Measurements from ENCODE around the gene SMIM44. TPM values are rescaled to one million over a fixed set of nuclear protein-coding genes. Genes with fewer than 3 reads are reported as not detected.

Gene SMIM44
- total and polyA plus RNA-seq, 2 donors from 2014 or later = not detected

DNA sequence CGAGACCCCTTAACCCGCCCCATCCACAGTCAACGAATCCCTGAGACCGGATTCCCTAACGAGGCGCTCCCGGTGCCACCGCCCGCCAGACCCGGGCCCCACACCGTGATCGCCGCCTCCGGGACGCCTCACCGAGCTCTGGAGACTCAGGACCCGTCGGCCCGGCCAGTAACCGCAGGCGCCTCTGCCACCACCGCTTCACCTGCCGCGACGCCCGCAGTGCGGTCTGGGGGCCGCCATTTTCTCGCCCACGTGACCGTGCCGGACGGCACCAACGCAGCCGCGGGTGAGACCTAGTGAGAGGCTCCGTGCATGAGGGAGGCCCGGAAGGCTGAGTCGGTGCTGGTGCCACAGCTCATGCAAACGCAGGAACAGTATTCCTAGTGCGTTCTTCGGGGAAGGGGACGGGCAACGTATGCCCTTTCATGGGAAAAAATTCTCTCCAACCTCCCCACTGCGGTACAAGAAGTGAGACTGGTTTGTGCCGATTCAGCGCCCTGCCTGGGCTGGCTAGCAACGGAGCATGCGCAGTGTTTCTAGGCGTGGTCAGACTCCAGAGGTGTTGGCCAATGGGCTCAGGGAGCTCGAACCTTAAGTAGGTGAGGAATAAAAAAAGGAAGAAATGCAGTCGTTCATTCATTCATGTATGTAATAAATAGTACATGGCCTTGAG is 17.3 kb upstream of the SMIM44 start, which contains the start of gene DOHH:
TSS of gene DOHH (minus strand) at position 246 of the 673 bp plus-strand sequence. CDS start 3,860 bp downstream, outside the sequence.
- H3K9me3 ChIP-seq (ENCODE audit: control insufficient read depth in 2 of 3, insufficient read depth in 1 of 3, low read length in 3 of 3) = no peaks in the 10 kb centered on the region
- FAIRE-seq (peak; percentile 19), DNase-seq (peak; percentile 97 to 98 (median 98))
- peak within 1 kb of the TSS; percentile 88 to 99 for H3K27ac ChIP-seq (ENCODE audit: low read depth in 2 of 2, low read length in 2 of 2)
- no peaks in the 10 kb centered on the region for H3K27me3 ChIP-seq (ENCODE audit: control insufficient read depth, insufficient read depth, low read length)
- H3K9ac ChIP-seq (ENCODE audit: low read length in 3 of 3) = peak within 1 kb of the TSS; percentile 66 to 92 (median 89)
- peaks cover 0 to 15% (median 4%) of the 10 kb centered on the region in 3 donors for H3K4me1 ChIP-seq (ENCODE audit: control insufficient read depth in 2 of 3, insufficient read depth in 2 of 3, low read depth in 1 of 3, low read length in 3 of 3)
- TF ChIP-seq, protein P1, sequence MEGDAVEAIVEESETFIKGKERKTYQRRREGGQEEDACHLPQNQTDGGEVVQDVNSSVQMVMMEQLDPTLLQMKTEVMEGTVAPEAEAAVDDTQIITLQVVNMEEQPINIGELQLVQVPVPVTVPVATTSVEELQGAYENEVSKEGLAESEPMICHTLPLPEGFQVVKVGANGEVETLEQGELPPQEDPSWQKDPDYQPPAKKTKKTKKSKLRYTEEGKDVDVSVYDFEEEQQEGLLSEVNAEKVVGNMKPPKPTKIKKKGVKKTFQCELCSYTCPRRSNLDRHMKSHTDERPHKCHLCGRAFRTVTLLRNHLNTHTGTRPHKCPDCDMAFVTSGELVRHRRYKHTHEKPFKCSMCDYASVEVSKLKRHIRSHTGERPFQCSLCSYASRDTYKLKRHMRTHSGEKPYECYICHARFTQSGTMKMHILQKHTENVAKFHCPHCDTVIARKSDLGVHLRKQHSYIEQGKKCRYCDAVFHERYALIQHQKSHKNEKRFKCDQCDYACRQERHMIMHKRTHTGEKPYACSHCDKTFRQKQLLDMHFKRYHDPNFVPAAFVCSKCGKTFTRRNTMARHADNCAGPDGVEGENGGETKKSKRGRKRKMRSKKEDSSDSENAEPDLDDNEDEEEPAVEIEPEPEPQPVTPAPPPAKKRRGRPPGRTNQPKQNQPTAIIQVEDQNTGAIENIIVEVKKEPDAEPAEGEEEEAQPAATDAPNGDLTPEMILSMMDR (IDR thresholded peaks at IDR 0.05; ENCODE audit: borderline replicate concordance, extremely low read depth, insufficient read depth) = no peak
- intact Hi-C loops (cut with DNase I) = no loop called here
- peaks cover 0 to 4% (median 3%) of the 10 kb centered on the region in 3 donors for H3K36me3 ChIP-seq (ENCODE audit: control insufficient read depth in 2 of 3, insufficient read depth in 3 of 3, low read length in 3 of 3)
- peak within 1 kb of the TSS; percentile 84 to 96 (median 94) for H3K4me3 ChIP-seq (ENCODE audit: low read length in 3 of 3)

DNA sequence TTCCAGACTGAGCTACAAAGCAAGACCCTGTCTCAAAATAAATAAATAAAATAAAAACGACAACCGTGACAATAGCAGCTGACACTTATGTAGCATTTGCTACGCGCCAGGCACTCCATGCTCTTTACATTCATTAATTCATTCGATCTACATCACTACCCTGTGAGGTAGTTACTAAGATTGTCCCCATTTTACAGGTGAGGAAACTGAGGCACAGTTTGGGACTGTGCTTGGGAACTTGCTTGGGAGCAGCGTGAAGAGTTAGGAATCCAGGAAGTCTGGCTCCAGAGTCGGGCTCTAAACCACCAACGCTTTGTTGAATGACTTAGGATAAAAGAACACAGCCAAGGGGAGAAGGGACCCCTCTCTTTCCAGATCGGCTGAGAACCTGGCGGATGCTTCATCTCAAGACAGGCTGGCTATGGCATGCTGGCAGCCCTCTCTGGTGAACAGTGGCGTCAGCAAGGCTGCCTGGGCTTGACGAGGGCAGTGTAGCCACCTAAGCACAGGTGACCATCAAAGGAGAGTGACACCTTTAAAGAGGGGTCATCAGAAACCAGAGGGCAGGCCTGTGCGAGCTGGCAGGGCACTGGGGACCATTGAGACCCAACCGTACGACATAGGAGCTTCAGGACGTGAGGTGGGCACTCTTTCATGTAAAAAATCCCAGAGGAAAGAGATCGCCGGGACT is 16.6 kb upstream of the SMIM44 start:
- FAIRE-seq = no peak

DNA sequence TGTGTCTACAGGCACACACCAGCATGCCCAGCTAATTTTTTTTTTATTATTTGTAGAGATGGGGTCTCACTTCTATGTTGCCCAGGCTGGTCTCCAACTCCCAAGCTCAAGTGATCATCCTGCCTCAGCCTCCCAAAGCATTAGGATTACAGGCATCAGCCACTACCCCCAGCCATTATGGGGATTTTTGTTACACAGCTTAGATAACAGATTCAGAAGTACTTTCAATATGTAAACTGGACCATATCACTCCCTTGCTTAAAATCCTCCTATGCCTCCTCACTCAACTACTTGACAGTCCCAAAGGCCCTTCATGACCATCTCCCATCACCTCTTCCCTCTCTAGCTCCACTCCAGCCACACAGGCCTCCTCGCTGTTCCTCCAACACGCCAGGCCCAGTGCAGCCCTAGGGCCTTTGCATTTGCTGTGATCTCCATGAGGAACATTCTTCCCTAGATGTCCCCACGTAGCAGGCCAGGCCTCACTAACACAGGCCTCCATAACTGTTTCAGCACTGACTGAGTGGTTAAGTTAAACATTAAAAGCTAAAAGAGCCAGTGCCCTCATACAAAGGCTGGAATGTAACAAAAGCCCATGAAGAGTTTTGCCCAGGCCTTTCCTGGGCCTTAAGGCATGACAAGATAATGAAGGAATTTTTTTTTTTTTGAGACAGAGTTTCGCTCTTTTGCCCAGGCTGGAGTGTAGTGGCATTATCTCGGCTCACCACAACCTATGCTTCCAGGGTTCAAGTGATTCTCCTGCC is 14.7 kb upstream of the SMIM44 start:
- Histone ChIP-seq H3K27ac (ENCODE audit: low read depth in 2 of 2, low read length in 2 of 2) (no peak overlapping the region), H3K4me3 (ENCODE audit: low read length in 3 of 3) (no peak overlapping the region), H3K9me3 (ENCODE audit: control insufficient read depth in 2 of 3, insufficient read depth in 1 of 3, low read length in 3 of 3) (no peaks in the 10 kb centered on the region), H3K36me3 (ENCODE audit: control insufficient read depth in 2 of 3, insufficient read depth in 3 of 3, low read length in 3 of 3) (peaks cover 2 to 10% (median 3%) of the 10 kb centered on the region in 3 donors), H3K27me3 (ENCODE audit: control insufficient read depth, insufficient read depth, low read length) (no peaks in the 10 kb centered on the region), H3K4me1 (ENCODE audit: control insufficient read depth in 2 of 3, insufficient read depth in 2 of 3, low read depth in 1 of 3, low read length in 3 of 3) (peaks cover 0 to 15% (median 4%) of the 10 kb centered on the region in 3 donors), H3K9ac (ENCODE audit: low read length in 3 of 3) (no peak overlapping the region)
- FAIRE-seq = no peak
- intact Hi-C loops (cut with DNase I) = no loop called here
- TF ChIP-seq, protein P1 (IDR thresholded peaks at IDR 0.05; ENCODE audit: borderline replicate concordance, extremely low read depth, insufficient read depth) = no peak
- DNase-seq = no peak

More for the DNA sequence above, 16.6 kb upstream of the SMIM44 start:
- Histone ChIP-seq H3K27ac (ENCODE audit: low read depth in 2 of 2, low read length in 2 of 2) (peak overlapping the region; percentile 88 to 99), H3K4me3 (ENCODE audit: low read length in 3 of 3) (peak overlapping the region; percentile 84 to 96 (median 94)), H3K27me3 (ENCODE audit: control insufficient read depth, insufficient read depth, low read length) (no peaks in the 10 kb centered on the region), H3K9me3 (ENCODE audit: control insufficient read depth in 2 of 3, insufficient read depth in 1 of 3, low read length in 3 of 3) (no peaks in the 10 kb centered on the region), H3K4me1 (ENCODE audit: control insufficient read depth in 2 of 3, insufficient read depth in 2 of 3, low read depth in 1 of 3, low read length in 3 of 3) (peaks cover 0 to 15% (median 4%) of the 10 kb centered on the region in 3 donors), H3K9ac (ENCODE audit: low read length in 3 of 3) (peak overlapping the region; percentile 66 to 92 (median 89)), H3K36me3 (ENCODE audit: control insufficient read depth in 2 of 3, insufficient read depth in 3 of 3, low read length in 3 of 3) (peaks cover 2 to 7% (median 3%) of the 10 kb centered on the region in 3 donors)
- no peak for DNase-seq
- intact Hi-C loops (cut with DNase I) = no loop called here
- TF ChIP-seq, protein P1 (IDR thresholded peaks at IDR 0.05; ENCODE audit: borderline replicate concordance, extremely low read depth, insufficient read depth) = no peak

Data from kidney (tissue), 14 donors.